NCI-H2196 treated with DMSO at 0.1 percent for 48 hours (cell line): ENCODE data around the gene ERRFI1.

Experiments
- DNase-seq: peaks from one replicate; lab custom pipeline; 2025; ENCODE audit not compliant: unreplicated experiment; lab: John Stamatoyannopoulos, UW

ERRFI1 gene

DNA sequence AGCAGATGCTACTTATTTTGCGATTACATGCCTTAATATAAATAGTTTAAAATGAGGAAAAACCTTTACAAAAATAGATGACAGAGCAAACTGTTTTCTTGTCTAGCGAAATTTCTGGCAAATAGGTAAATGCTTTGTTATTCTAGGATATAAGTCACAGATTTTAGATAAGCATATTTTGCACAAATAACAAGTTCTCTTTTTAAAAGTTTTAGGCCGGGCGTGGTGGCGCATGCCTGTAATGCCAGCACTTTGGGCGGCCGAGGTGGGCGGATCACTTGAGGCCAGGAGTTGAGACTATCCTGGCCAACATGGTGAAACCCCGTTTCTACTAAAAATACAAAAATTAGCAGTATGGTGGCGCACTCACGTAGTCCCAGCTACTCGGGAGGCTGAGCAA, 20.3 kb upstream of the ERRFI1 start:
- no peak for DNase-seq

DNA sequence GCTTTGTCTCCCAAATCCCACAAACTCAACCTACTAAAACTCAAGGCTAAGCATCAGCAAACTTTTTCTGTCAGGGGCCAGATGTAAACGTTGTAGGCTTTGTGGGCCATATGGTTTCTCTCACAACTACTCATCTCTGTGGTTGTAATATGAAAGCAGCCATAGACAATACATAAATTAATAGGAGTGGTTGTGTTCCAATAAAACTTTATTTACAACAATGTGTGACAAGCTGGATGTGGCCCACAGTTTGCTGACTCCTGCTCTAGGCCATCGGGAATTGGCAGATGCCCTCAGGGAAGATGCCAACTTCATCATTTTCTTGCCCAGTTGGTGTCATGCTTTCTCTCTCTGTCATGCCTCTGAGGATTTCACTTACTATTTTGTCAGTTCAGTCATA, 17.5 kb upstream of the ERRFI1 start:
- DNase-seq, result no peak

DNA sequence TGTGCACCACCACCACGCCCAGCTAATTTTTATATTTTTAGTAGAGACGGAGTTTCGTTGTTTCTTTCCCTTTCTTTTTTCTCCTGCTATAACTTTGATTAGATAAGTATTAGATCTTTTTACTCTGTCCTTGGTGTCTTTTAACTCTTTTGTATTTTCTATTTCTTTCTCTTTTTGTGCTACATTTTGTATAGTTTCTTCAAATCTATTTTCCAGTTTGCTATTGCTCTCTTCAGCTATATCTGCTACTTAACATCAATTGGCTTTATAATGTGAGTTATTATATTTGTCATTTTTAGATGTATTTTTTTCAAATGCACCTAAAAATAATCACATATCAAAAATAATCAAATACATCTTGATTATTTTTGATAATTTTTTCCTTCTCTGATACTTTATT, 16.0 kb upstream of the ERRFI1 start:
- DNase-seq, result no peak

DNA sequence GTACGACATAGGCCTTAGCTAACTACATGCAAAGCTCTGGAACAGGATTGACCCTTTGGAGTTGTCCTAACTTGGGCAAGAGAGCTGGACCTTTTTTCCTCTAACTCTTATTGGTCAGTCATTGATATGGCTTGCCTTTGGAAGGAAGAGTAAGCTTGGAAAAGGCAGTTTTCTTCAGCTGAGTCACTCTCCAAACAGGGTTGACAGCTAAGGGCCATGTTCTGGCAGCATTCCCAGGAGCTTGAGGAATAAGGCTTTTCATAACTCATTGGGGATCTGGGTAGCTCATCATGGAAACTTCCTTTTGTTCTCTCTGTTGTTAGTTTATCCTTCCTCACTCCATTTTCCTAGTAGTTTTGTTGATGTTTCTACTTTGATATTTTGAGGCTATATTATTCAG, 14.5 kb upstream of the ERRFI1 start:
- DNase-seq, result peak; percentile 71

DNA sequence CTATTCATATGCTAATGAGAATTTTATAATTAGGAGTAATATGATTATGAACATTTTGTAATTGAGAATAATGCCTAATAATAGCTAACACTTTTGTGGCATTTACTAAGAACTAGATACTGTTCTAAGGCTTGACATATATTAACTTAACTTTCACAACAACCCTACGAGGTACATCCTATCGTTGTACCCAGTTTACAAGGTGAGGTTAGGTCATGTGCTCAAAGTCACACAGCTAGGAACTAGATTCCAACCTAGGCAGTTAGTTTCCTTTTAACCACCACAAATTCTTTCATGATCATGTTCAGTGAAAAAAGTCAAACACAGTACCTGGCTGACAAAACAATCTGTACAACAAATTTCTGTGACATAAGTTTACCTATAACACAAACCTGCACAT, 13.0 kb upstream of the ERRFI1 start:
- DNase-seq, result no peak

DNA sequence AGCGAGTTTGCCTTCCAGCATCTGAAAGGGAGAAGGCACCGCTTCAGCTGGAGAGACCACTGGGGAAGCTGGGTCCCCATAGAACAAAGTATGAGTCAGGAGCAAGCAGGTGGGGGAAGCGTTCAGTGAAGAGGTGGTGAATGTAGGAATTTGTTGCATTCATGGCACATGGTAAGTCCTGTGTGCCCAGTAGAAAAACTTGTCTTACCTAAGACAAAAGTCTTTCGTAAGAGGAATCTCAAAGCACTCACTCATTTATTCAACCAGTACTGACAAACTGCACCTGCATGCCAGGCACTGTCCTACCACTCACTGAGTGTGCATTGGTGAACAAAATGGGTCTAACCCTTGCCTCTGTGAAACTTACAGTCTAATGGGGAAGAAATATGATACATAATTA, 9.2 kb upstream of the ERRFI1 start:
- no peak for DNase-seq

DNA sequence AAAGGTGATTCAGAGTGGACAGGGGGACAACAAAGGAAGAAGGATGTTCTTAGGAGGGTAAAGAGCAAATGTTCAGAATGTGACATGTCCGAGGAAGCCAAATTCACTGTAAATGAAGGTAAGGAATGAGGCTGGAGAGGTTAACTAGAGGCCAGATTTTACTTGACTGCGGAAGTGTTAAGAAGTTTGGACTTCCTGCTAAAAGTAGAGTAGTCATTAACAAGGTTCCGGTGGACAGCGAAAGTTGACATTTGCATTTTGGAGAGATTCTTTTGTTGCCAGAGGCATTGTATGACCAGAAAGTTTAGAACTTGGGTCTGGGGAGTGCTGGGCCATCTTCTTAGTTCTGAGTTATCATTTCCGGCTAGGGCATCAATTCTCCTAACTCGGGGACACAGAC, 7.2 kb upstream of the ERRFI1 start:
- DNase-seq, result no peak

DNA sequence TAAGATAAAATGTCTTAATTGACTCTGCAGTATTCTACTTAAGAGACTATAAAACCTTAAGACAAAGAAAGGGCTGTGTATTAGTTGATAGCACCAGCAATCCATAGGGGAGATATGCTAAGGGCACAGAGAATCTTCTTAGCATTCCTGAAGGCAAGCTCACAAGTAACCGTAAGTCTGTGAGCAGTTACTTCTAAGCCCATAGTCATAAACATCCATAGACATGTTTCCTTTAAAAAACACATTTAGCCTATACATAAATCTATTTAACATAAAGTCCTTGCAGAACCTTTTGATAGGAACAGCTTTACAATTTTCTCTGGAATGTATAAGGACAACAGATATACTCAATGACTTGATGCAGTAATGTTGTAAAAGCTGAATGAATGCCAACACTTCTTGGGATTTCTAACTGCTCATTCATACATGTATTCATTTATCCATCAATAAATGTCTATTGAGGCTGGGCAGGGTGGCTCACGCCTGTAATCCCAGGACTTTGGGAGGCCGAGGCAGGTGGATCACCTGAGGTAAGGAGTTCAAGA, 6.3 kb upstream of the ERRFI1 start:
- no peak for DNase-seq

DNA sequence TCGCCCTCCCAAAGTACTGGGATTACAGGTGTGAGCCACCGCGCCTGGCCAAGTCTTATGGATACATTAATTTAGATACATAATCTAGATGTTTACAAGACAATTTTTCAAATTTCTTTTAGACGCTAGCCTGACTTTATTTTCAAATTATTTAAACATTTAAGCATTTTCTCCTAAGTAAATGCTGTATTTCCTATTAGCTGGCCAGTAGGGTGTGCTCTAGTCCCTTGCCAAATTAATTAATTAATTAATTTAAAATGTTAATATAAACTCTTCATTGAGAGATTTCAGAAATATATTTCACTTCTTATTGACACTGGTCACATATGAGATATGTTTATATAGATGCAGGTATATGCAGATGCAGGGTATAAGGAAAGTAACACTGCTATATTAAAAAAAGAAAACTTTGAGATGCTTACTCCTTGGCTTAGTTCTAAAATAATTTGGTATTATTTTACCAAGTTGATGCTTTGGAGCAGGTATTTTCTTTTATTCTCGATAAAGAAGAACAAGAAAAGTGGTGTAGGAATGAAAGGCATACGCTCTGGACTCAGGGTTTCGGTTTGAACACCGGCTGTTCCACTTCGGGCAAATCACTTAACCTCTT, 5.2 kb upstream of the ERRFI1 start:
- DNase-seq, result peak; percentile 34

DNA sequence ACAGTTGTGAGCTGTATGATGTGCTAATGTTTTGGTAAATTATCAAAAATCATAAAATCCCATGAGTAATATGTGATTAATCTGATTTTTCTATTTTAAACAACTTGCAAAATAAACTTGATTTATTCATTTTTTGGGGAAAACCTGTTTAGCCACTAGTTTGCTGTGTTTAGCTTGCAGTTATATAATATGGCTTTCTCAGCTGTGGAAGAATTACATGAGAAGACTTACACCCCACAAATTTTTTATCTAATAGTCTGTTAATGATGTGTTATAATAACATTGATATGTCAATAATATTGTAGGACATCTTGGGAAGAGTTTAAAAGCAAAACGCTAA, 2.4 kb upstream of the ERRFI1 start:
- DNase-seq, result no peak

DNA sequence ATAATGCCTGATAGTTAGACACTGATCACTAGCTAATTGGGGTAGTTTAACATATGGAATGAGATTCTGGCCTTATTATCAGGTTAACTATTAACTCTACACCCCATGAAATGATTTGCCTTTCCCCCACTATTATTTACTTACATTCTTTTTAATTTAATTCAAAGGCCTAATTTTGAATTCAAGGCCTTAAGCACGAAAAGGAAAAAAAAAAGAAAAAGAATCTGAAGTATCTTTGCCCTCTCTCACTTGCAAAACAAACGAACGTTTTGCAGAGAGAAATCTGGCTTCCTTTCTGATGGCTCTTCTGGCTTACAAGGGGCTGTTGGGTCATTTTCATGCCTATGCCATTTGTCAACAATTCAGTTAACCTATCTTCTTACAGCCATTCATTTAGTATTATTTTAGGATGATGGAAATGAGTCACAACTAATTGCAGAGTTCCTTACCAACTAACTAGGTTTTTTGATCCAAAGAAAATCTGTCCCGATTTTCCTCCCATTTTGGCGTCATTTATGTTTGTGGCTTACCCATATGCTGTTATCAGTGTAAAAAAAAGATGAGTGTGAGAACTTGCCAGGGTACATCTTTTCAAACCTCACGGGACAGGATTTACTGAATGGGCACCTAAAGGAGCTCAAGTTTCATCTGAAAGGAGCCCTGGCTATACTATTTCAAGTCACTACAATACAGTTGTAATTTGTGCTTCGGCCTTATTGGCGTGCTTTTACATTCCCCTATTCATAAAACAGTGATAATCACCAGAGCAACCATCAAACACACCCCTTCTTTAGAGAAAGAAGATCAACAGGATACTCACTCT, 1.9 kb upstream of the ERRFI1 start:
- peak; percentile 49 for DNase-seq

DNA sequence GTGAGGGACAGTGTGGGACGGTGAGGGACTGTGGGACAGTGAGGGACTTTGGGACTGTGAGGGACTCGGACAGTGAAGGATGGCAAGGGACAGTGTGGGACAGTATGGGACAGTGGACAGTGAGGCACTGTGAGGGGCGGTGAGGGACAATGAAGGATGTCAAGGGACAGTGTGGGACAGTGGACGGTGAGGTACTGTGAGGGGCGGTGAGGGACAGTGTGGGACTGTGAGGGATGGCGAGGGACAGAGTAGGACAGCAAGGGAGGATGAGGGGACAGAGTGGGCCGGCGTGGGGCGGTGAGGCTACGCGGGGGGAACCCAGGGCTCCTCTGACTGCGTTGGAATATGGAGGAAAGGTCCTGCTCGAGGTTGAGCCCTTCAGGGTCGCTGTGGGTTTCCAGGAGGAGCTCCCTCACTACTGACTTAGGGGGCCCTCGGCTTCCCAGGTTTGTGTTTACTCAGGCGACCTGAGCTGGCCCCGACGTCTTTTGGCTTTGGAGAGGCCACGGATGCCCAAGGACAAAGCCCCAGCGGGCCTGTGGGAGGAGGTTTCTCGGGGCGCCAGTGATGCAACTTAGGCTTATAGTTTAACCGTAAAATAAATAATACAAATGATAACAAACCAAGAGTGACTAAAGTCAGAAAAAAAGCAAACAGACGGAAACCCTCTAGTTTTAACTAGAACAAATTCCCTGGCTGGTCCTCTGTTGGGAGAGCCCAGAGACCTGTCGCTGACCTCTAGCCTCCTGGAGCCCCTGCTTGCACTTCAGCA, 1.1 kb upstream of the ERRFI1 start:
- no peak for DNase-seq

DNA sequence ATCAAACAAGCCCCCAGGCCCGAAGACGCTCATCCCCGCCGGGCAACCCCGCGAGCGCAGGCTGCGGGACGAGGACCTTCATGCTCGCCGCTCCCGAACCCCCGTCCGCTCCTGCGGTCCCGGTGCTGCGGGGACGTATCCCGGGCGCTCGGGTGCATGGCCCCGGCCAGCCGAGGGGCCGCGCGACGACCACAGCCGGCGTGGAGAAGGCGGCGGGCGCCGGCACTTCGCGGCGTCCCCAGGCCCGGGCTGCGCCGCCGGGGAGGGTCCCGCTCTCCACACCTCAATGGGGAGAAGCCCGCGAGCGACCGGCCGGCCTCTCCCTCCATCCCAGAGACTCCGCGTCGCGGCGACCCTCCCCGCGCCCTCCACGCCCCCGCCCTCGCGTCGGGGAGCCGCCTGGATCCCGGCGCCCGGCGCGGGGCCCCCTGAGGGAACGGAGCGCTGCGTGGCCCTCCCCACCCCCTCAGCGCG, 401 bp downstream of the ERRFI1 start:
- no peak for DNase-seq

DNA sequence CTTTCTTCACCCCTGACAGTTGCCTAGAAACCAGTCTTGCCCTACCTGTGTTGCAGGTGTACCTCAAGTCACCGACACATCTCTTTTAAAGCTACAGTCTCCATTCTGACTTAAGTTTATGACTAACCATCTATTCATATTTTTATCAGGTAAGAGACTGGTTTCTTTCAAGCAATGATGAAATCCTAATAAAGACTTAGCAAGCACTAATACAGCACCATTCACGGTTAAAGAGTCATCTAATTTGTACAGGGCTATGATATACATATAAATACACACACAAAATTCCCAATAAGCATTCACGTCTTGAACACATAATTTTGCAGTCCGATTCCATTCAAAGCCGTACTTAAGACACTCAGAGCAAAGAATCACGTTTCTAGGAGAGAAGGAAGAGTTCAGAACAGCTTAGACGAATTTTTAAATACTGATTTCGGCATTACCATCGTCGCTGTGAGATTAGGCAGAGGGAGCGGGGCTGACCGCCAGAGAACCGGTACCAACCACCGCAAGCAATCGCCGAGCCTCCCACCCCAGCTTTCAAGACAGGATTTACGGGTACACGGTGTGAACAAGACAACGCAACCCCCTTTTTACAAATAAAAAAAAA, 943 bp downstream of the ERRFI1 start:
- DNase-seq, result no peak

DNA sequence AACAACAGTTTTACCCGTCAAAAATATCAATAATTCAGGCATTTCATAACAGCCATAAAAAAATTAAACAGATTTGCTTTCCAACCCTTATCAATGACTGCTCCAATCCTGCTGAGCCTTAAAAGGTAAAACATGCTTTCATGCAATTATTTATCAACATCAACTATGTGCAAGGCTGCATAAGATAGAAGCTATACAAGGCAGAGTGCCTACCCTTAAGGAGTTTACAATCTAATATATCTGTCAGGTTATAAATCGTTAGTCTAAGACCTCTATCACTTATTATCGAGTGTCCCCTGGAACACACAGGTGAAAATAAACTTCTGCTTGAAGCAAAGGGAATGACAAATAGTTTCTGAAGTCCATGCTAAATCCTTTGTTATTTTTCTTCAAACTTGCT, 1.8 kb downstream of the ERRFI1 start:
- no peak for DNase-seq

DNA sequence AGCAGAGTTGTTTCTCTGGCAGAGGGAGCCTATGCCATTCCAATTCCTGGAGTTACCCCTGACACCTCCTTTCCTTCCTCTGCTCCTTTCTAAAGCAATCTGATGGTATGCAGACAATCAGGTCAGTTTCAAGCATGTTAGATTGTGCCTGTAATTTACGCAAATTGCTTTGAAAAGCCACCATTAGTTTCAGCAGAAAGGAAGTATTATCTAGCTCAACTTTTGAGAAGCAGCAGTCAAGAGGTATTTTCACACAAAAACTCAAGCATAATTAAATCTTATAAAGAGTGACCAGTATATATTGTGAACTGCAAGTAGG, 2.2 kb downstream of the ERRFI1 start:
- no peak for DNase-seq

DNA sequence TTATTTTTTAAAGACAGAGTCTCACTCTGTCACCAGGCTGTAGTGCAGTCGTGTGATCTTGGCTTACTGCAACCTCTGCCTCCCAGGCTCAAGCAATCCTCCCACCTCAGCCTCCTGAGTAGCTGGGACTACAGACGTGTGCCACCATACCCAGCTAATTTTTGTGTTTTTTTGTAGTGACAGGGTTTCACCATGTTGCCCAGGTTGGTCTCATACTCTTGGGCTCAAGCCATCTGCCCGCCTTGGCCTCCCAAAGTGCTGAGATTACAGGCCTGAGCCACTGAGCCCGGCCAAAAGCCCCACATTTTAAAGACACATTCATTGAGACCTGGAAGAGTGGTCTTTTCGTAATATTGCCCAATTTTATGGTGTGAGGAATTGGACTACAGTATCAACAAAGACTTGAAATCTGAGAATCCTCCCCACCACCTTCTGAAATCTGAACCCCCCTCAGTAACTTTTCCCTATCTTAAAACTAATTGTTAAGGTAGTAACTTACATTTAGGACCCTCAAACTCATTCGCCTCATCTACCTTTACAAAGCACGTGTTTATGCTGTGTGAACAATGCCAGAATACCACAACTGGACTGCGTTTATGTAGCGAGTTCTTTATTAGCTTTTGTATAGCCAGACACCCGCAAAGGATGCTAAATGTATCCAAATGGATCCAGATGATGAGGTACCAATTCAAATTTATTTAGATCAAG, 2.7 kb downstream of the ERRFI1 start:
- no peak for DNase-seq

DNA sequence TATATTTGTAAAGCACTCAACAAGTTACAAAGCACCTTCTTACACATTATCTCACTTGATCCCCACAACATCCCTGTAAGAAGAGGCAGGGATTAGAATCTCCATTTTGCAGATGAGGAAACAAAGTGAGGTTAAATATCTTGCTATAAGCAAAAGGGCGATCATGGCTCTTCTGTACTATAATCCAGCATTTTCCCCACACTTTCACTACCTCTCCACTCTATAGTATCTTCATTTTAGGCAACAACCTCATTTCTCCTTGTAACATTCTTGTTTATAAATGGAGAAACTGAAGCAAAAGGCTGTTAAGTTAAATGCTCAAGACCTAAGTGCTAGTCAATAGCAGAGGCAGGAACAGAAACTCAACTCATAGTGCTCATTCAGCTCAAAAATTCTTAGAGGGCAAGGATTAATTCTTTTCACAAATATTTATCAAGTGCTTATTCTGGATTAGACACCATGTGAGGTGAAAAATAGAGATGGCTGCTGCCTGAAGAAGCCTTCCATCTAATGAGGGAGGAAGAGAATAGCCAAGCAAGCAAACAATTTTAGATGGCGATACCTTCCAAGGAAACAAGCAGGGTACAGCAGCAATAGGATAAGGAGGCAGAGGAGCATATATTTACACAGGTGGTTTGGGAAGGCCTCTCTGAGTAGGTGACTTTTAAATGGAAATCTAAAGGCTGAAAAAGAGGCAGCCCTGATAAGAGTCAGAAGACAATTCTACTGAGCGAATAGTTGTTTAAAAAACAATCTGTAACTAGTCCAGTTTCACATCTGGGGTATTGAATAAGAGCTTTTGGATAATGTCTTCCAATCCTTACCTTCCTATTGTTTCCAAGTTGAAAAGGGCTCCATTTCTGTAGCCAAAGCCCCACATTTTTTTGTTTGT, 3.5 kb downstream of the ERRFI1 start:
- DNase-seq, result no peak

DNA sequence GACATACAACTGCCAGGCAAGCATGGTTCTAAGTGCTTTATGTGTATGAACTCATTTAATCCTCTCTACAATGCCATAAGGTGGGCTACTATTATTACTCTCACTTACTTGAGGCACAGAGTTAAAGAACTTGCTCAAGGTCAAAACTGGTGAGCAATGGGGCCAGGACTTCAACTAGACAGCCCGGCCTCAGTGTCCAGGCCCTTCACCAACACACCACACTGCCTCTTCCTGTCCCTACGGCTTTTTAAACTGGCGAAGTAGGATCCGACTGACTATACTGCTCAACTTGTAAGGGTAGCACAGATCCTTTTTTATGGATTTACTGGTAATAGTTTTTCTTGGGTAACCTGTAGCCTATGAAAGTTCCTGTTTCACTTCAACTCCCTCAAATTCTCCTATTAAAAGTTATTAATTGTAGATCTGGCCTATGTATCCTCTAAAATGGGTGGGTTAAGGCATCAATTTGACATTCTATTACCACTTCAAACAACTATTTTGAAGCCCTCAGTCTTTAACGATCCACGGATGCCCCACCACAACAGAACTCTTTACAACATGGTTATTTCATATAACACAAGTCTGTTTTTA, 4.3 kb downstream of the ERRFI1 start:
- DNase-seq, result no peak

DNA sequence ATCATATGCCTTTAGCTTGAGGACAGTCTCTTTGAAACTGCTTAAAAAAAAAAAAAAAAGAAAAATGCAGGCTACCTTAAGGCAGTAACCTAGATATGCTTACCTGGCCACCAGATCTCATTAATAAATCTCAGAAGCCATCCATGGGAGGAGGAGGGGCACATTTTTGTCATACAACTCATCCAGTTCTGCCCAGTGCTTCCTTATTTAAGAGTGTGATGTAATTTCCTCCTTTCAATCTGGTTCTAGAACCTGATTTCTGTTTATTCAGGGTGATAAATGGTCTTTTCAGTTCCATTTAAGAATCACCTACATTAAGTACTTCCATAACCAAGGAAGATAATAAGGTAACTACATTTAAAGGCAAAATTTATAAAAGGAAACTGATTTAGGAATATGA, 6.1 kb downstream of the ERRFI1 start:
- peak; percentile 45 for DNase-seq
